Heart right ventricle (tissue), 16 donors: ENCODE results near the gene TP63. TPM values are rescaled to one million over a fixed set of nuclear protein-coding genes. Genes with fewer than 3 reads are reported as not detected.

Experiments
- ATAC-seq, 8 donors: fragments of 200-7000 bp; cut with Tn5 transposase; one replicate each; pipeline ENCODE4 v1.9.1; 2020; ENCODE audit warnings: mild to moderate bottlenecking in 8 of 8, moderate library complexity in 8 of 8, moderate number of reproducible peaks in 1 of 8
- DNase-seq, 2 donors: peaks; one replicate each; pipeline ENCODE4 v3.0.0-alpha.2; 2020
- H3K27ac ChIP-seq, 10 donors: fragments of 200-600 bp; sonication (generic) in 2 of 10; one replicate each; pipeline versions ENCODE4 v1.5.0 to v1.8.0; 2020 to 2022; ENCODE audit warnings: mild to moderate bottlenecking in 3 of 10
- H3K27me3 ChIP-seq, 7 donors: fragments of 200-600 bp; one replicate each; pipeline ENCODE4 v1.8.0; 2021 to 2022; ENCODE audit warnings: mild to moderate bottlenecking in 2 of 7
- H3K36me3 ChIP-seq, 9 donors: fragments of 200-600 bp; sonication (generic) in 1 of 9; one replicate each; pipeline versions ENCODE4 v1.5.0 to v1.8.0; 2020 to 2022; ENCODE audit warnings: mild to moderate bottlenecking in 2 of 9
- H3K4me1 ChIP-seq, 9 donors: fragments of 200-600 bp; sonication (generic) in 1 of 9; one replicate each; pipeline versions ENCODE4 v1.5.0 to v1.8.0; 2020 to 2022; ENCODE audit warnings: mild to moderate bottlenecking in 4 of 9
- H3K4me3 ChIP-seq, 10 donors: fragments of 200-600 bp; sonication (generic) in 2 of 10; one replicate each; pipeline versions ENCODE4 v1.5.0 to v1.8.0; 2020 to 2022; ENCODE audit warnings: mild to moderate bottlenecking in 7 of 10, moderate library complexity in 2 of 10
- H3K9me3 ChIP-seq, 11 donors: fragments of 200-600 bp in 10 of 11; sonication (generic) in 2 of 11; one replicate each; pipeline versions ENCODE4 v1.5.0 to v1.8.0; 2013 to 2022; ENCODE audit warnings: mild to moderate bottlenecking in 2 of 11, control low read depth in 1 of 11, moderate library complexity in 1 of 11
- WGBS, 2 donors: extraction: QIAGEN DNeasy Blood & Tissue Kit; methylation state at CpG; one replicate each; pipeline ENCODE4 v1.1.7; 2013; ENCODE audit warnings: inconsistent platforms in 1 of 2; 5-methylcytosine and 5-hydroxymethylcytosine counted together
- intact Hi-C, 10 donors: fragments of 100-400 bp; cut with DNase I; formaldehyde crosslinking; loops; one replicate each; pipeline versions ENCODE4 v1.11.1 to v1.14.2; 2022
- polyA plus RNA-seq, 2 donors: library from polyadenylated mRNA; stranded (reverse); fragments of 200-250 nt; gene quantifications; one replicate each; pipeline ENCODE4 v1.2.3, GENCODE V29; 2013
- total RNA-seq, 10 donors: library from RNA; stranded (reverse); fragmentation: NEBNext Ultra II Directional in 3 of 10; extraction: Animal tissue kit (Norgen Biotek cat#: 25700) in 3 of 10; gene quantifications; one replicate each; pipeline versions ENCODE4 v1.2.1 to v1.2.4, GENCODE V29; 2021 to 2023
- TF ChIP-seq, protein P1 (sequence below), 9 donors: fragments of 200-600 bp; sonication (generic) in 2 of 9; IDR thresholded peaks; one replicate each; pipeline versions ENCODE4 v1.5.0 to v1.8.0; 2021 to 2022; ENCODE audit warnings: antibody characterized with exemption in 9 of 9, mild to moderate bottlenecking in 5 of 9, moderate library complexity in 1 of 9
- donor health status: Arrhythmogenic right ventricular cardiomyopathy.
- donor health status: ischemic (EF 13 %, LVEDD 7.1; RV severe dilation, severe dysfunction).
- donor health status: healthy with polysubstance abuse.
- donor health status: DM: no; HTN: yes; CAD: no.
- donor health status: DM: no; HTN: no; CAD: no.
- donor health status: ischemic (EF 25% LVEDD 6.9; RV normal size, moderate dysfunction).
- donor health status: ischemic (EF 25% LVEDD 5.7; RV mildly dilated, moderate dysfunction).
- donor health status: healthy.
- donor health status: DM: yes; HTN: yes; CAD: no.
- donor health status: Ischemic cardiomyopathy.
- donor health status: ischemic (EF 35%, LVEDD 5.7; RV mildly dilated, moderate dysfunction).
- donor health status: nonischemic (EF 11% LVEDD 7.7; RV severe dilation, severe dysfunction).
- donor health status: DM: yes; HTN: yes; CAD: no.
- donor health status: PGD.
- donor health status: ischemic (EF 29% LVEDD 5.4; RV normal size, mild dysfunction).
- donor health status: nonischemic (EF 23%, LVEDD 6.1; RV moderate dilation, normal function).

The TP63 gene
- total and polyA plus RNA-seq, 12 donors, result 0.07 to 1.5 (median 0.49) TPM

DNA sequence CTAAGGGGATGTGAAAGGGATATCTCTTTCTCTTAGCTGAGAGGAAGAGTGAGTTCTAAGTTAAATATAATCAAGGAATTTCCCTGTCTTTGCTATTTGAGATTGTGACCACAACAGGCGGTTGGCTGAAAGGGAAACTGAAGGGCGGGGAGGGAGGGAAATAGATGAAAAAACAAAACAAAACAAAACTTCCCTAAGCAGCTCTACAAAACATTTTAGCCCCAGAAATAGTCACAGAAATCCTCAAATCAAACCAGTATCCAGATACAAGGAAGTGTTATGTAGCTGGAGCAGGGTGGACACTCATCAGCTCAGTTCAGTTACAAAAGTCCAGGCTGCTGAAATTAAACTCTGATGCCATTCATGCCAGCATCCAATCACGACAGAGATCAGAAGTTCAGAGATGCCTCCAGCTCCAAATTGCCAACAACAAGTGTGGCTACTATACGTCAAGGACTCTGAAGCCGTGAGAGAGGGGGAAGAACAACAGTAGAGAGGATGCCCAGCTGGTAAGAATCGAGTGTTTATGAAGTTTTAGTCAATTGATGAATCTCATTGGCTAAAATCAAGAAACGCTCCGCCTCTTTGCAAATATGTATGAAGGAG lies 319 bp upstream of the TP63 start:
- Histone ChIP-seq H3K36me3 (no peaks in the 10 kb centered on the region), H3K27ac (peak overlapping the region in 8 of 10 donors; percentile 8 to 70 (median 46)), H3K4me1 (peaks cover 0 to 23% (median 8%) of the 10 kb centered on the region in 9 donors), H3K9me3 (no peaks in the 10 kb centered on the region), H3K27me3 (no peaks in the 10 kb centered on the region), H3K4me3 (peak overlapping the region in 8 of 10 donors; percentile 3 to 50 (median 38))
- peak in 6 of 8 donors; percentile 51 to 78 (median 68) for ATAC-seq
- peak in 1 of 2 donors; percentile 4 for DNase-seq
- WGBS, 2 donors, result 49 to 52% methylated on average over 8 of the region's 8 CpGs
- TF ChIP-seq, protein P1, sequence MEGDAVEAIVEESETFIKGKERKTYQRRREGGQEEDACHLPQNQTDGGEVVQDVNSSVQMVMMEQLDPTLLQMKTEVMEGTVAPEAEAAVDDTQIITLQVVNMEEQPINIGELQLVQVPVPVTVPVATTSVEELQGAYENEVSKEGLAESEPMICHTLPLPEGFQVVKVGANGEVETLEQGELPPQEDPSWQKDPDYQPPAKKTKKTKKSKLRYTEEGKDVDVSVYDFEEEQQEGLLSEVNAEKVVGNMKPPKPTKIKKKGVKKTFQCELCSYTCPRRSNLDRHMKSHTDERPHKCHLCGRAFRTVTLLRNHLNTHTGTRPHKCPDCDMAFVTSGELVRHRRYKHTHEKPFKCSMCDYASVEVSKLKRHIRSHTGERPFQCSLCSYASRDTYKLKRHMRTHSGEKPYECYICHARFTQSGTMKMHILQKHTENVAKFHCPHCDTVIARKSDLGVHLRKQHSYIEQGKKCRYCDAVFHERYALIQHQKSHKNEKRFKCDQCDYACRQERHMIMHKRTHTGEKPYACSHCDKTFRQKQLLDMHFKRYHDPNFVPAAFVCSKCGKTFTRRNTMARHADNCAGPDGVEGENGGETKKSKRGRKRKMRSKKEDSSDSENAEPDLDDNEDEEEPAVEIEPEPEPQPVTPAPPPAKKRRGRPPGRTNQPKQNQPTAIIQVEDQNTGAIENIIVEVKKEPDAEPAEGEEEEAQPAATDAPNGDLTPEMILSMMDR (IDR thresholded peaks at IDR 0.05), result no peak
- intact Hi-C loops, result no loop called here

DNA sequence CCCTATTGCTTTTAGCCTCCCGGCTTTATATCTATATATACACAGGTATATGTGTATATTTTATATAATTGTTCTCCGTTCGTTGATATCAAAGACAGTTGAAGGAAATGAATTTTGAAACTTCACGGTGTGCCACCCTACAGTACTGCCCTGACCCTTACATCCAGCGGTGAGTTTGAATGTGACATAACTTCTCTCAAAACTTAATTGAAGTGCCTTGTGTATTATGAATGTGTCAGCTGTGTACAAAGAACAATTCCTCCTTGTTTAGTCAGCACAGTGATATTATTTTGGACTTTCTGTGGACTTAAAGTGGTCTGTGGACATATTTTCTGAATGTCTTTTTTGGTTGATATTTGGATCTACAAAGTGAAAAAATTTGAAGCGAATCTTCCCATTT lies 220 bp downstream of the TP63 start:
- Histone ChIP-seq H3K27ac (peak overlapping the region in 5 of 10 donors; percentile 19 to 70 (median 55)), H3K4me3 (peak overlapping the region in 8 of 10 donors; percentile 3 to 50 (median 38)), H3K27me3 (no peaks in the 10 kb centered on the region), H3K9me3 (no peaks in the 10 kb centered on the region), H3K36me3 (no peaks in the 10 kb centered on the region), H3K4me1 (peaks cover 0 to 23% (median 8%) of the 10 kb centered on the region in 9 donors)
- intact Hi-C loops, result no loop called here
- ATAC-seq, result peak in 2 of 8 donors; percentile 29 to 48
- no peak for DNase-seq
- TF ChIP-seq, protein P1 (IDR thresholded peaks at IDR 0.05), result no peak
- WGBS, 2 donors, result 71 to 77% methylated on average over 6 of the region's 6 CpGs

DNA sequence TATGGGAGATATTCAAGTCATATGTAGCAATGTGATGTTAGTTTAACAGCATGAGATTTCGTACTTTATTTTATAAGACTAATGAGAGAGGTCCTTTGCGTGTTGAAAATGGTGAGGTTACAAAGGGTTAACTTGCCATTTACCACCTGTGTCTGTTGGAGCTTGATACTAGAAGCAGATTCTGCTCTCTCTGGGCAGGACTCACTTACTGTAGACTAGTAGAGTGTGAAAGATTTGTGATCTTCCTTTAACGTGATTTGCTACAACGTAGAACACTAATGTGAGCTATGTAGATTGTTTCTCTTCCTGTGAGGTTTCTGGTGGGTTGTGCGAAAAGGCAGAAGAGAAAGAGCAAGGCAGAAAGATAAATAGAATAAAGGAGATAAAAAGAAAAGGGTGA lies 1.1 kb downstream of the TP63 start:
- 59 to 61% methylated on average over 5 of the region's 5 CpGs for WGBS, 2 donors
- TF ChIP-seq, protein P1 (IDR thresholded peaks at IDR 0.05), result no peak
- no peaks in the 10 kb centered on the region for H3K36me3 ChIP-seq
- H3K9me3 ChIP-seq, result no peaks in the 10 kb centered on the region
- peak overlapping the region in 3 of 10 donors; percentile 11 to 18 (median 16) for H3K4me3 ChIP-seq
- DNase-seq, result no peak
- ATAC-seq, result no peak
- intact Hi-C loops, result no loop called here
- H3K27ac ChIP-seq, result peak overlapping the region in 3 of 10 donors; percentile 8 to 45 (median 35)
- no peaks in the 10 kb centered on the region for H3K27me3 ChIP-seq
- peaks cover 0 to 23% (median 8%) of the 10 kb centered on the region in 9 donors for H3K4me1 ChIP-seq

DNA sequence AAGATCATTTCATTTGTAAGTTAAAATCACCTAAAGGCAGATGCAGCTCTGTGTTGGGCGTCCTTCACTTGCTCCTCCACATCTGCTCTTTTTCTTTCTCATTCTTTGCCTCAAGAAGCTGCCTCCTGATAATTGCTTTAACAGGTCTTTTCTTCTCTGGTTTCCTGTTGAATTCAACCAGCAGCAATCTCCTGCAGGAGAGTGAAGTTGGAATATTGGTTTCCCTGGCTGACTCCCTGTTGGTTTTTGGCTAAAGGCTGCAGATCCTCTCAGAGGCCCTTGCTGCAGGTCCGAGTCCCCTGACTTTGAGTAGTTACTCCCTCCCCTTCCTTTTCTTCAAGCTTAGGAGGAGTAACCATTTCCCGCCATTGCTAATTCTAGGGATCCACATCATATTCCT lies 4.2 kb downstream of the TP63 start:
- intact Hi-C loops, result no loop called here
- H3K9me3 ChIP-seq, result no peaks in the 10 kb centered on the region
- TF ChIP-seq, protein P1 (IDR thresholded peaks at IDR 0.05), result no peak
- 62 to 64% methylated on average over 3 of the region's 3 CpGs for WGBS, 2 donors
- H3K36me3 ChIP-seq, result no peaks in the 10 kb centered on the region
- H3K27me3 ChIP-seq, result no peaks in the 10 kb centered on the region
- ATAC-seq, result no peak
- H3K4me1 ChIP-seq, result peaks cover 0 to 12% (median 0%) of the 10 kb centered on the region in 9 donors
- H3K27ac ChIP-seq, result no peak overlapping the region
- DNase-seq, result no peak
- no peak overlapping the region for H3K4me3 ChIP-seq
